ENCODE measurements around the gene THAP11. TPM values are rescaled to one million over a fixed set of nuclear protein-coding genes. Genes with fewer than 3 reads are reported as not detected.

THAP11 gene
- total and polyA plus RNA-seq, 2 of the 13 experiments (the other 11 are each of a cell fraction or from before 2014, with no cell fraction given): 44.2 to 53.4 TPM

- no peak for TF ChIP-seq MIER3 (CRISPR knock-in tag; IDR thresholded peaks at IDR 0.05; ENCODE audit: borderline replicate concordance)
- peak; percentile 62; the same call in 1 of the 2 replicates for TF ChIP-seq ZC3H13 (CRISPR knock-in tag; IDR thresholded peaks at IDR 0.05)
- 0 out of 2 replicates have a peak, but pooled peaks have one; percentile 2 for TF ChIP-seq HMGXB3 (CRISPR knock-in tag; IDR thresholded peaks at IDR 0.05; ENCODE audit: borderline replicate concordance)
- TF ChIP-seq GATAD2A (CRISPR knock-in tag; IDR thresholded peaks at IDR 0.05): 0 out of 2 replicates have a peak, but pooled peaks have one; percentile 4
- 0 out of 2 replicates have a peak, but pooled peaks have one; percentile 9 for TF ChIP-seq ZBTB25 (CRISPR knock-in tag; IDR thresholded peaks at IDR 0.05)
- TF ChIP-seq ZKSCAN8 (CRISPR knock-in tag; IDR thresholded peaks at IDR 0.05; ENCODE audit: borderline replicate concordance): no peak
- peak; percentile 7; the same call in 1 of the 2 replicates for TF ChIP-seq ZMAT3 (CRISPR knock-in tag; conservative IDR thresholded peaks at IDR 0.05)
- TF ChIP-seq BRCA1 (CRISPR knock-in tag; IDR thresholded peaks at IDR 0.05): peak; percentile 19; the same call in 1 of the 2 replicates
- TF ChIP-seq AGO1 (IDR thresholded peaks at IDR 0.05; ENCODE audit: low read depth, low read length, poor library complexity, severe bottlenecking): peak; percentile 13
- no peak for TF ChIP-seq ZNF616 (CRISPR knock-in tag; IDR thresholded peaks at IDR 0.05; ENCODE audit: low read depth)
- peak; percentile 75; the same call in 1 of the 2 replicates for TF ChIP-seq ZNF776 (CRISPR knock-in tag; IDR thresholded peaks at IDR 0.05)
- TF ChIP-seq NR0B2 (CRISPR knock-in tag; IDR thresholded peaks at IDR 0.05): 0 out of 2 replicates have a peak, but pooled peaks have one; percentile 11
- TF ChIP-seq ZNF235 (CRISPR knock-in tag; IDR thresholded peaks at IDR 0.05; ENCODE audit: borderline replicate concordance): peak; percentile 38; the same call in 1 of the 2 replicates
- TF ChIP-seq BORCS8-MEF2B (CRISPR knock-in tag; IDR thresholded peaks at IDR 0.05): peak; percentile 33; the same call in 1 of the 2 replicates
- TF ChIP-seq ZNF703 (CRISPR knock-in tag; IDR thresholded peaks at IDR 0.05; ENCODE audit: borderline replicate concordance): peak; percentile 91; the same call in 1 of the 2 replicates
- peak; percentile 65; the same call in 1 of the 2 replicates for TF ChIP-seq ZSCAN21 (CRISPR knock-in tag; IDR thresholded peaks at IDR 0.05; ENCODE audit: borderline replicate concordance)
- TF ChIP-seq TBX3 (IDR thresholded peaks at IDR 0.05; ENCODE audit: borderline replicate concordance): no peak
- TF ChIP-seq ZBTB39 (CRISPR knock-in tag; IDR thresholded peaks at IDR 0.05): peak; percentile 37; the same call in 1 of the 2 replicates
- TF ChIP-seq ZNF788 (CRISPR knock-in tag; IDR thresholded peaks at IDR 0.05; ENCODE audit: borderline replicate concordance): 0 out of 2 replicates have a peak, but pooled peaks have one; percentile 31
- no peak for TF ChIP-seq FOSL2 (CRISPR knock-in tag; IDR thresholded peaks at IDR 0.05)
- TF ChIP-seq ZNF557 (CRISPR knock-in tag; IDR thresholded peaks at IDR 0.05): 0 out of 2 replicates have a peak, but pooled peaks have one; percentile 3
These were observed 36.2 kb upstream of the THAP11 start (continued) for GRCh38 chr16:67805718-67806427.

Data from HepG2 (cell line).